ENCODE results near the gene ENTPD1.
"Not testable (repeated sequence)": the region's sequence is repeated elsewhere in the genome, so short reads cannot be mapped to it uniquely, and the experiment has no call there.

The ENTPD1 gene

DNA sequence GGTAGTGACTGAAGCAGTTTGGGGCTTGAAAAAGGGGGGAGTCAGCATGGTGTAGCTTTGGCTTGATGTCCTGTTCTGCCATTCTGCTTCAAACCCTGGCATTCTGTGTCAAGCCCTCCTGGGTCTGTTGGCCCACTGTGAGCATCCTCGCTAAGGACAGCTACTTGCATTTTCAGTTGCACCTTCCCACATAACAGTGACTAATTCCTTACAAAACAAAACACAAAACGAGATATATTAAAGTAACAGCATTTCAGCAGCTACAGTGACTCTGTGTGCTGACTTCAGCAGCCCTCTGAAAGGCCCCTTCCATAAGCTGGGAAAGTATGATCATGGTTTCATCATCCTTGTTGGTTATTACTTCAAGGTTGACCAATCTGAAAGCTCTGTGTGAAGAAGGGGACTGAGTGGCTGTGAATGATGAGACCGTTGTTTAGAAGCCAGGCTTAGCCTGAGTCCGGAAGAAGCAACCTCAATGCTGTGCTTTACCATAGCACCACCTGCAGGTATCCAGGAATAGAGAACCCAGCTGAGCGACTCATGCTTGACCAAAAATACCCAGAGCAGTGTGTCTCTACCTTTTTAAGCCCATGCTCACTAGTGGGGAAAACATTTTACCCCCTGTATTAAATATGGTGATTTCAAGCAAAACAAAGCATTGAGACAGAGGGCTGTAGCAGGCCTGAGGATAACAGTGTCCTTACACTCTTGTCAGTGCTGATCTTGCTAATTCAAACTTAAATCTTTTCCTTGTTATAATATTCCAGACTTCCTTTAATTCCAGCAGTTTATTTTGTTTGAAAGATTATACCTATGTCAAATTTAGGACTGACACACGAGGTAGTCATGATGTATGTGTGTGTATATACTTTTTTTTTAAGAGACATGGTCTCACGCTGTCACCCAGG is 109.2 kb downstream of the ENTPD1 start:
- no peak for DNase-seq (ENCODE audit: low read depth, low spot score)

GRCh38 chr10:95865814-95866466 is 110.0 kb downstream of the ENTPD1 start:
- no peak for DNase-seq (ENCODE audit: low read depth, low spot score)

DNA sequence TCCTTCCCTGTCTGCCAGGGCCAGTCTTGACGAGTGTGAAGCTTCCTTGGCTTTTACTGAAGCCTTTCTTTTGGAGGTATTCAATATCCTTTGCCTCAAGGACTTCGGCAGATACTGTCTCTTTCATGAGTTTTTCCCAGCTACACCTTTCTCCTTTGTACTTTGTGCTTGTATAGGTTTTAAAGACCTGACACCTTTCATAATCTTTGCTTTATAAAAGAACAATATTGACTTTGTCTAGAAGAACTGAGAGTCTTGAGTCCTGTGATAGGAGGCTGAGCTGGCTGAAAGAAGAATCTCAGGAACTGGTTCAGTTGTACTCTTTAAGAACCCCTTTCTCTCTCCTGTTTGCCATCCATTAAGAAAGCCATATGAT is 110.5 kb downstream of the ENTPD1 start:
- no peak for DNase-seq (ENCODE audit: low read depth, low spot score)

DNA sequence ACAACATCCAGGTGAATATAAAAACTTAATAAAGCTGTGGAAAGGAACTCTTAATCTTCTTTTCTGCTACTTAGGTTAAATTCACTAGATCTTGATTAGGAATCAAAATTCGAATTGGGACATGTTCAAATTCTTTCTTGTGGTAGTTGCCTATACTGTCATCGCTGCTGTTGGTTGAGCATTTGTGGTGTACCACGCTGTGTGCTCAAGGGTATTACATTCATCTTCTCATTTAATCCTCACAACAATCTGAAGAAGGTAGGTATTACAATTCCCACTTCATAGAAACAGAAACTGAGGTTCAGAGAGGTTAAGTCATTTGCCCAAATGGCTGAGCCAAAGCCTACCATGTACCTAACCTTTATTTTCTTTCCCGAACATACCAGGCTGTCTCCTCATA is 111.9 kb downstream of the ENTPD1 start:
- DNase-seq (ENCODE audit: low read depth, low spot score) = no peak

DNA sequence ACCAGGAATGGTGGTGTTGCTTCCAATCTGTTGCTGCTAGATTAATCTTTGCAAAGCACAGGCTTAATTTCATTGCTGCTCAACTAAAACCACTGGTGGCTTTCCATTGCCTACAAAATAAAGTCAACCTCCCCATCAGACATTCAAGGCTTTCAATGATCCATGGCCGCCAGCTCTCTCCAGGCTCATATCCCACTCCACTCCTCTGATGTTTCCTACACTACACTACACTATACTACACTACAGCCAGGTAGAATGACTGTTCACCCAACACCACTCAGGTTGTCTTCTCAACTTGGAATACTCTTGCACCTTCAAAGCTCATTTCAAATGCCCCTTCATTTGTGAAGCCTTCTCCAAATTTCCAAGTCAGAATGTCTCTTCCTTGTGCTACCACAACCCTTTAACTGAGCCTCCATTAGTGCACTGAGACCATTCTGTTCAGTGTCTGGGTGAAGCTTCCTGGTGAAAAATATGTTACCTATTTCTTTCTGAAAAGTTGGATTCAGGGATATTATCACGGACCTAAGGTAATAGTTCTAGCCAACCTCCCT is 116.3 kb downstream of the ENTPD1 start:
- DNase-seq (ENCODE audit: low read depth, low spot score) = no peak

DNA sequence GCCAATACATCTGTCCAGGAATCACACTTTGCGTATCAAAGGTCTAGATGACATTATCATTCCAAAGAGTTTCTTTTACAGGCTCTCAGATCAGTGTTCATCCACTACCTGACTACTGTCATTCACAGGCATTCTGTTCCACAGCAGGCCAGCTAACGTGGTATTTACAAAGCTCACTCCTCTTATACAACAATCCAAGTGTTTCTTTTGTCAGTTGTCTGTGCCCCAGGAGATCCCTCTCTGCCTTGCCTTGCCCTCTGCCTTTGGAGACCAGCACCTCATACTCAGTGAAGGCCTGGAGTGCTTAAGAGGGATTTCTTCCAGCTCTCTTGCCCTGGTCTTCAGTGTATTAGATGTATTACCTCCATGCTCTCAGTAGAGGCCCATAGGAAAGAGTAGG is 117.2 kb downstream of the ENTPD1 start:
- no peak for DNase-seq (ENCODE audit: low read depth, low spot score)

DNA sequence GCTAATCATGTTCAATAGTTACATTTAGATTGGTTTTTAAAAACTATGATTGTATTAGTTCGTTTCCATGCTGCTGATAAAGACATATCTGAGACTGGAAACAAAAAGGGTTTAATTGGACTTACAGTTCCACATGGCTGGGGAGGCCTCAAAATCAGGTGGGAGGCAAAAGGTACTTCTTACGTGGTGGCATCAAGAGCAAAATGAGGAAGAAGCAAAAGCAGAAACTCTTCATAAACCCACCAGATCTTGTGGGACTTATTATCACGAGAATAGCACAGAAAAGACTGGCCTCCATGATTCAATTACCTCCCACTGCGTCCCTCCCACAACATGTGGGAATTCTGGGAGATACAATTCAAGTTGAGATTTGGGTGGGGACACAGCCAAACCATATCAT is 117.7 kb downstream of the ENTPD1 start:
- no peak for DNase-seq (ENCODE audit: low read depth, low spot score)

GRCh38 chr10:95874783-95875182 is 118.8 kb downstream of the ENTPD1 start:
- DNase-seq (ENCODE audit: low read depth, low spot score) = not testable (repeated sequence)

DNA sequence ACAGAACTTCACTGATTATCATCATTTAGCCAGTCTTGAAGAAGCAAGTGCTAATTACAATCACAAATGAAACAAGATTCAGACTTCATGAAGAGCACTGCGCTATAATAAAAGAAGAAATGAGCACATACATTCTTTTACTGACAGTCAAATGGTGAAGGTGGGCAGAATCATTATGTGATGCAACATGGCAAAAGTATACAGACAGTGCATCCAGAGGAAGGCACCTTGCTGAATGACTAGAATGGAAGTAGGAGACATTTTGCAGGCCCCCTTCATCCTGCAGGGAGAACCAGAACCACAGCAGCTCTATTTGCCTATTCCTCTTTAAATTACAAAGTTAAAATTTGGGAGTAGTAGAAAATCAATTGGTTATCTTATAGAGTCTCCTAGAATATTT is 120.8 kb downstream of the ENTPD1 start:
- no peak for DNase-seq (ENCODE audit: low read depth, low spot score)

GRCh38 chr10:95877881-95878280 is 121.9 kb downstream of the ENTPD1 start:
- DNase-seq (ENCODE audit: low read depth, low spot score) = no peak

- no peak for DNase-seq (ENCODE audit: low read depth, low spot score)
Measured at GRCh38 chr10:95880704-95881103, 124.7 kb downstream of the ENTPD1 start.

DNA sequence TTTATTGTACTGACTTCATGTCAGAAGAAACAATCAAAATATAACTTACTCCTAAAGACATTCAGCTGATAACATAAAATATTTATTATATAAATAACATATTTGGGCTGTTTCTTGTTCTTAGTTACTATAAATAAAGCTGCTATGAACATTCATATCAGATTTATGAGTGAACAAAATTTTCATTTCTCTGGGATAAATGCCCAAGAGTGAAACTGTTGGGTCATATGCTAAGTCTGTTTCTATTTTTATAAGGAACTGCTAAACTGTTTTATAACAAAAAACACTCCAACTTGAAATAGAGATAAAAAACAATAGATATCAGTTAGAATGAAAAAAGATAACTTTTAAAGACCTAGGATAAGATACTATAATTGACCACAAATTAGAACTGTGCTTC is 125.4 kb downstream of the ENTPD1 start:
- DNase-seq (ENCODE audit: low read depth, low spot score) = no peak

GRCh38 chr10:95889830-95890229 is 133.9 kb downstream of the ENTPD1 start:
- no peak for DNase-seq (ENCODE audit: low read depth, low spot score)

DNA sequence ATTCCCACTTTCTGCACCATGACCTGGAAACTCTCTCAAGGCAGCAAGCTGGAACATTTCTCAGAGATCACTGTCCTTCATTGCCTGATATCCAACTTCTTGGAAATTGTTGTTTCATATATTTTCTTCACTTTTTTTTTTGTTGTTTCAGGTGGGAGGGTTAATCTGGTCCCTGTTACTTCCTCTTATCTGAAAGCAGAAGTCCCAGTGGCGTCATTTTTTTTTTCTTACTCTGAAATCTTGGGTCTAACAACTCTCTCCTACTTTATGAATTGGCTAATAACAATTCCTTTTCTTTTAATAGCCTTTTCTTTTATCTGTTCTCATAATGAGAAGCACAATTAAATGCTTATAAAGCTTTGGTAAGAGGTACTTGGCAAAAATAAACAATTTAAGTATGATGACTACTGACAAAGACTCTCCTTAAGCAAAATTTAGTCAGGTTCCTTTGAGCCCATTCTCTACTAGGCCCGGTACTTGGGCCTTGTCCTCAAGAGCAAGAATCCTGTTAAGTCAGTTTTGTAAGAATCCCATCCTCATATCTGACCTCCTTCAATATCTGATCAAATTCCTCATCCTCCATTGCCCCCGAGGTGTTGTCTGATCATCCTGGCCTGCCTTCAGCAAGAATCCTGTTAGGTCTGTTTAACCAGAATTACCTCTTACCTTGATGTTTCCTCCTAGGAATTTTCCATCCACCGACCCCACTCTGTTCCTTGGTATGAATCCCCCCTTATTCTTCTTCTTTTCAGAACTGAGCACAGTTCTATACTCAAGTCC is 140.3 kb downstream of the ENTPD1 start:
- DNase-seq (ENCODE audit: low read depth, low spot score) = no peak

- DNase-seq (ENCODE audit: low read depth, low spot score) = not testable (repeated sequence)
Measured at GRCh38 chr10:95905897-95906580, 150.1 kb downstream of the ENTPD1 start.

DNA sequence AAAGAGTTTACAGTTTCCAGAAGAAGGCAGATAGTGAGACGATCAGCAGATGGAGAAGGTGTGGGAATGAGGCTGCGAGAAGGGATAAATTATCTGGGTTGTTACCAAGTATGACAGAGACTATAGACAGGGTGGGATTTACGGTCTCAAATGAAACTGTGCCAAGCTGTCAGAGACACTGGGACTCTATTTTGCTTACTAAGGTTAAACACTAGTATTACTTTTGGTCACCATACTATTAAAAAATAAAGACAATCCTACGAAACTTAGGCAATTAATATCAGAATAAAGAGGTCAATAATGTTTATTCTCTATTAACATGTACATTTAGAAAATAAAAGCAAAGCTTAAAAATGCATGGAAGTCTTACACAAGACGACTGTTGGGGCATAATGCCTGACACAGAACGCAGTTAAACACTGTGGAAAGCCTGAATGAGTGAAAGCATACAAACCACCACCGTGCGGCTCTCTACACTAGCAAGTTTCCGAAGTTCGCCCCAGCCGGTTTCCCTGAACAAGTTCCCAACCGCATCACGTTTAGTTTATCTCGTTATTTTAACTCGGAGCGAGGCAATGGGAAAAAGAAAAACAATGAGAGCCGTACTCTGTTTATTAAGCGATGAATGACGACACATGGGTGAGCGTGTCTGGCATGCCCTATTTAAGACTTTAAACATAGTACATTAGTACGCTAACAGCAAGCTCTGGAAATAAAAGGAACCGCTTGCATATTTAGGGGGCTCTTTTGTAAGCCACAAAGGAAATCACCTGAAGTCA is 150.9 kb downstream of the ENTPD1 start:
- DNase-seq (ENCODE audit: low read depth, low spot score) = no peak

GRCh38 chr10:95907456-95908253 is 151.7 kb downstream of the ENTPD1 start, which contains the start of gene CC2D2B:
Gene CC2D2B, plus strand, starts transcription at chr10:95907975. Its CDS starts 3,349 bp downstream, at chr10:95911324.
- peak; percentile 23 for DNase-seq (ENCODE audit: low read depth, low spot score)

- no peak for DNase-seq (ENCODE audit: low read depth, low spot score)
Measured at GRCh38 chr10:95908450-95908849, 152.5 kb downstream of the ENTPD1 start.

DNA sequence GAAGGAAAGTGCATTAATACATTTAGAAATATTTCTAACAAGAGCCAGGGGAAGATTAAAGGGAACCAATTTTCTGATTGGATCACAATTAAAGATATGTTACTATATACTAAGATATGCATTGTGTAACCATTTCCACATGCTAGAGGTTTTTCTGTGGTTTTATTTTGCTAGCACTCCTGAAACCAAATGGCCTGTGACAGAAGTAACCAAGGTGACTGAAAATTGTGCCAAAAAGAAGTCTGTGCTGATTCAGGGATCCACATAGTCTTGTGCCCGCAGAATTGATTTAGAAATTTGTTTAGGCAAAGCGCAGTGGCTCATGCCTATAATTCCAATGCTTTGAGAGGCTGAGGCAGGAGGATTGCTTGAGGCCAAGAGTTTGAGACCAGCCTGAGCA is 153.6 kb downstream of the ENTPD1 start:
- DNase-seq (ENCODE audit: low read depth, low spot score) = no peak

- DNase-seq (ENCODE audit: low read depth, low spot score) = not testable (repeated sequence)
Measured at GRCh38 chr10:95916039-95916438, 160.1 kb downstream of the ENTPD1 start.

Measured in activated CD4-positive, CD25-positive, alpha-beta regulatory T cell treated with anti-CD3 and anti-CD28 coated beads, Interleukin-2, amount 50 U/mL, for 16 hours (primary cell).